Glutamatergic neuron (in vitro differentiated cells): ENCODE data around the gene PRKAR1A. TPM values are rescaled to one million over a fixed set of nuclear protein-coding genes. Genes with fewer than 3 reads are reported as not detected.
A peak's percentile ranks its signal among the peaks of the same experiment; 100 is the strongest.
"Not testable (repeated sequence)": the region's sequence is repeated elsewhere in the genome, so short reads cannot be mapped to it uniquely, and the experiment has no call there.

ENCODE experiments used
- DNase-seq: peaks from one replicate; pipeline ENCODE4 v3.0.0; 2022
- H3K27ac Mint-ChIP-seq: one replicate; pipeline ENCODE4 v1.8.0; 2020; ENCODE audit warnings: mild to moderate bottlenecking, mixed read lengths, inconsistent platforms; ENCODE audit not compliant: unreplicated experiment
- H3K27me3 Mint-ChIP-seq: one replicate; pipeline ENCODE4 v1.8.0; 2020; ENCODE audit warnings: mild to moderate bottlenecking, moderate library complexity, mixed read lengths, inconsistent platforms; ENCODE audit not compliant: unreplicated experiment
- H3K36me3 Mint-ChIP-seq: one replicate; pipeline ENCODE4 v1.8.0; 2020; ENCODE audit warnings: mild to moderate bottlenecking, mixed read lengths, inconsistent platforms; ENCODE audit not compliant: unreplicated experiment
- H3K4me1 Mint-ChIP-seq: one replicate; pipeline ENCODE4 v1.8.0; 2020; ENCODE audit warnings: mild to moderate bottlenecking, low read depth, mixed read lengths, inconsistent platforms; ENCODE audit not compliant: unreplicated experiment
- H3K4me3 Mint-ChIP-seq: one replicate; pipeline ENCODE4 v1.8.0; 2020; ENCODE audit warnings: mild to moderate bottlenecking, mixed read lengths, inconsistent platforms; ENCODE audit not compliant: unreplicated experiment
- H3K9me3 Mint-ChIP-seq: one replicate; pipeline ENCODE4 v1.8.0; 2020; ENCODE audit warnings: mild to moderate bottlenecking, moderate library complexity, mixed read lengths, inconsistent platforms; ENCODE audit not compliant: unreplicated experiment
- total RNA-seq: library from RNA; stranded (reverse); fragmentation: NEBNext Ultra II Directional; extraction: Animal tissue kit (Norgen Biotek cat#: 25700); gene quantifications from one replicate; pipeline ENCODE4 v1.2.1, GENCODE V29; 2021; ENCODE audit not compliant: unreplicated experiment
- TF ChIP-seq, protein P1 (sequence below): fragments of 200-600 bp; sonication (generic); IDR thresholded peaks from one replicate; pipeline ENCODE4 v1.5.0; 2021; ENCODE audit not compliant: partially characterized antibody, unreplicated experiment

Gene PRKAR1A
- total RNA-seq, 1 donor from 2014 or later = 277 TPM

DNA sequence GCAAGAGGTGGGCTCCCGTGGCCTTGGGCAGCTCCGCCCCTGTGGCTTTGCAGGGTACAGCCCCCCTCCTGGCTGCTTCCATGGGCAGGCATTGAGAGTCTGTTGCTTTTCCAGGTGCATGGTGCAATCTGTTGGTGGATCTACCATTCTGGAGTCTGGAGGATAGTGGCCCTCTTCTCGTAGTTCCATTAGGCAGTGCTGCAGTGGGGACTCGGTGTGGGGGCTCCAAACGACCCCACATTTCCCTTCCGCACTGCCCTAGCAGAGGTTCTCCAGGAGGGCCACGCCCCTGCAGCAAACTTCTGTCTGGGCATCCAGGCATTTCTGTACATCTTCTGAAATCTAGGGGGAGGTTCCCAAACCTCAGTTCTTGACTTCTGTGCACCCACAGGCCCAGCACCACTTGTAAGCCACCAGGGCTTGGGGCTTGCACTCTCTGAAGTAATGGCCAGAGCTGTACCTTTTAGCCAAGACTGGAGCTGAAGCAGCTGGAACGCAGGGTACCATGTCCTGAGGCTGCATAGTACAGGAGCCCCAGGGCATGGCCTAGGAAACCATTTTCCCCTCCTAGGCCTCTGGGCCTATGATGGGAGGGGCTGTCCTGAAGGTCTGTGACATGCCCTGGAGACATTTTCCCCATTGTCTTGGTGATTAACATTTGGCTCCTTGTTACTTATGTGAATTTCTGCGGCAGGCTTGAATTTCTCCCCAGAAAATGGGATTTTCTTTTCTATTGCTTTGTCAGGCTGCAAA is 6.0 kb downstream of the PRKAR1A start:
- H3K27me3 Mint-ChIP-seq = peaks cover 2% of the 10 kb centered on the region
- H3K36me3 Mint-ChIP-seq = peaks cover 22% of the 10 kb centered on the region
- no peak overlapping the region for H3K4me3 Mint-ChIP-seq
- no peak overlapping the region for H3K27ac Mint-ChIP-seq
- no peak for DNase-seq
- peaks cover 19% of the 10 kb centered on the region for H3K4me1 Mint-ChIP-seq
- peaks cover under 1% of the 10 kb centered on the region for H3K9me3 Mint-ChIP-seq
- TF ChIP-seq, protein P1, sequence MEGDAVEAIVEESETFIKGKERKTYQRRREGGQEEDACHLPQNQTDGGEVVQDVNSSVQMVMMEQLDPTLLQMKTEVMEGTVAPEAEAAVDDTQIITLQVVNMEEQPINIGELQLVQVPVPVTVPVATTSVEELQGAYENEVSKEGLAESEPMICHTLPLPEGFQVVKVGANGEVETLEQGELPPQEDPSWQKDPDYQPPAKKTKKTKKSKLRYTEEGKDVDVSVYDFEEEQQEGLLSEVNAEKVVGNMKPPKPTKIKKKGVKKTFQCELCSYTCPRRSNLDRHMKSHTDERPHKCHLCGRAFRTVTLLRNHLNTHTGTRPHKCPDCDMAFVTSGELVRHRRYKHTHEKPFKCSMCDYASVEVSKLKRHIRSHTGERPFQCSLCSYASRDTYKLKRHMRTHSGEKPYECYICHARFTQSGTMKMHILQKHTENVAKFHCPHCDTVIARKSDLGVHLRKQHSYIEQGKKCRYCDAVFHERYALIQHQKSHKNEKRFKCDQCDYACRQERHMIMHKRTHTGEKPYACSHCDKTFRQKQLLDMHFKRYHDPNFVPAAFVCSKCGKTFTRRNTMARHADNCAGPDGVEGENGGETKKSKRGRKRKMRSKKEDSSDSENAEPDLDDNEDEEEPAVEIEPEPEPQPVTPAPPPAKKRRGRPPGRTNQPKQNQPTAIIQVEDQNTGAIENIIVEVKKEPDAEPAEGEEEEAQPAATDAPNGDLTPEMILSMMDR = no peak

DNA sequence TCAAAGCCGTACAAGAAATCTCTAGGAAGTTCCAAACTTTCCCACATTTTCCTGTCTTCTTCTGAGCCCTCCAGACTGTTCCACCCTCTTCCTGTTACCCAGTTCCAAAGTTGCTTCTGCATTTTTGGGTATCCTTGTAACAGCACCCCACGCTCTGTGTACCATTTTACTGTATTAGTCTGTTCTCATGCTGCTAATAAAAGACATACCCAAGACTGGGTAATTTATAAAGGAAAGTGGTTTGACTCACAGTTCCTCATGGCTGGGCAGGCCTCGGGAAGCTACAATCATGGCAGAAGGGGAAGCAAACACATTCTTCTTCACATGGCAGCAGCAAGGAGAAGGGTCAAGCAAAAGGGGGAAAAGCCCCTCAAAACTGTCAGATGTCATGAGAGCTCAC is 6.8 kb downstream of the PRKAR1A start:
- DNase-seq, H3K27me3 Mint-ChIP-seq, H3K4me3 Mint-ChIP-seq, H3K27ac Mint-ChIP-seq, H3K9me3 Mint-ChIP-seq: not testable (repeated sequence)
- H3K36me3 Mint-ChIP-seq = peaks cover 22% of the 10 kb centered on the region
- peaks cover 15% of the 10 kb centered on the region for H3K4me1 Mint-ChIP-seq

DNA sequence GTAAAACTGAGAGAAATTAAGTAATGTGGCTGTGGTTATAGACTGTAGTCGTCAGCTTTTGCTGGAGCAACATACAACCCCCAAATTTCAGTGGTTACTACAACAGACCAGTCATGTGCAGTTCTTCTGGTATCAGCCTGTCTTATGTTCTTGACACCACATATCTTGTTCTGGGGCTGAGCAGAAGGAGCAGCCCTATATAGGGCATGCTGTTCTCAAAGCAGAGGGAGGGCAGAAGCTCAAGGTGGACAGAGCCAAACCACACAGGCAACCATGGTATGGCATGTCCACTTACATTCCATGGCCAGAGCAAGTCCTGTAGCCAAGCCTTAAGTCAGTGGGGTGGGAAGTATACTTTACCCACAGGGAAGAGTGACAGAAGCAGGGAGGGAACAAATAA is 7.7 kb downstream of the PRKAR1A start:
- Mint-ChIP-seq H3K4me1 (peaks cover 11% of the 10 kb centered on the region), H3K36me3 (peaks cover 22% of the 10 kb centered on the region), H3K27ac (no peak overlapping the region), H3K9me3 (no peaks in the 10 kb centered on the region), H3K4me3 (no peak overlapping the region), H3K27me3 (no peaks in the 10 kb centered on the region)
- TF ChIP-seq, protein P1 = no peak
- DNase-seq = no peak

DNA sequence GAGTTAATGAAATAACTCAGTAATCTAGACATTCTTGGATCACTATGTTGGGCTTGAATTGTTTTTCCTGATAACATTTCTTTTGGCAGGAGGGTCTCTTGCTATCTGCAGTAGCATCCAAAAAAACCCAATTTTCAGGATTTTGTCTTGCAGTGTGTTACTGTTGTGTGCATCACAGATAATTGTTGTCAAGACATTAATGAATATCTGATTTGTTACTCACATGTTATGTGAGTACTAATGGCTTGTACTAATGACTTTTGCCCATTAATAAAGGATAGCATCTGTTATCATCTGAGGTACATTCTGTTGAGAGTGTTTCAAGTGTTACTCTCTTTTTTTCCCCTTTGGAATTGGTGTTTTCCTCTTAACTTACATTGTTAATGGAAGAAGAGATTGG is 10.0 kb downstream of the PRKAR1A start:
- no peak overlapping the region for H3K4me3 Mint-ChIP-seq
- TF ChIP-seq, protein P1 = no peak
- peaks cover 14% of the 10 kb centered on the region for H3K36me3 Mint-ChIP-seq
- H3K27ac Mint-ChIP-seq = peak overlapping the region; percentile 28
- no peaks in the 10 kb centered on the region for H3K27me3 Mint-ChIP-seq
- H3K9me3 Mint-ChIP-seq = no peaks in the 10 kb centered on the region
- no peak for DNase-seq
- H3K4me1 Mint-ChIP-seq = no peaks in the 10 kb centered on the region

DNA sequence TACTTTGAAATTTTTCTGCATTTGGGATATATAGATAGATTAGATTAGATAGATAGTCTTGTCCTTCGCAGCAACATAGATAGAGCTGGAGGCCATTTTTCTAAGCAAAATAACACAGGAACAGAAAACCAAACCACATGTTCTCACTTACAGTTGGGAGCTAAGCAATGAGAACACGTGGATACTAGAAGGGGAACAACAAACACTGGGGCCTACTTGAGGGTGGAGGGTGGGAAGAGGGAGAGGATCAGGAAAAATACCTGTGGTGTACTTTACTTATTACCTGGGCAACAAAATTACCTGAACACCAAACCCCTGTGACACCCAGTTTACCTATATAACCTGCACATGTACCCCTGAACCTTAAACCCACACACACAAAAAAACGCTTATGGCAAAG is 14.3 kb downstream of the PRKAR1A start:
- Mint-ChIP-seq H3K27me3 (no peaks in the 10 kb centered on the region), H3K4me1 (no peaks in the 10 kb centered on the region), H3K4me3 (no peak overlapping the region), H3K9me3 (no peaks in the 10 kb centered on the region), H3K36me3 (no peaks in the 10 kb centered on the region), H3K27ac (no peak overlapping the region)
- no peak for DNase-seq
- TF ChIP-seq, protein P1 = no peak
